CD14-positive monocyte (primary cell): ENCODE data around the gene TIGD3. TPM values are rescaled to one million over a fixed set of nuclear protein-coding genes. Genes with fewer than 3 reads are reported as not detected.

ENCODE experiments used
- DNase-seq, 3 donors: peaks; one replicate each; pipeline ENCODE4 v3.0.0-alpha.2; 2011 to 2022
- H2AFZ ChIP-seq: 2 replicates; pipeline ENCODE4 v1.6.0; 2012; ENCODE audit warnings: mild to moderate bottlenecking, low read depth, low read length, inconsistent platforms; ENCODE audit not compliant: insufficient read depth, poor library complexity, severe bottlenecking
- H3K27ac ChIP-seq, 2 donors: 1 replicate in 1 of 2; 2 replicates in 1 of 2; pipeline ENCODE4 v1.5.1; 2012 to 2013; ENCODE audit warnings: low read length in 2 of 2, control low read depth in 1 of 2, inconsistent platforms in 1 of 2, low read depth in 1 of 2, mild to moderate bottlenecking in 1 of 2
- H3K27me3 ChIP-seq, 2 donors: one replicate each; pipeline versions ENCODE4 v1.6.0 to v1.6.1; 2011 to 2013; ENCODE audit warnings: low read length in 2 of 2; ENCODE audit not compliant: control insufficient read depth in 2 of 2, insufficient read depth in 2 of 2
- H3K36me3 ChIP-seq, 2 donors: replicated peaks in 1 of 2; 1 replicate in 1 of 2; 2 replicates in 1 of 2; pipeline versions ENCODE4 v1.5.1 to v1.6.1; 2012 to 2013; ENCODE audit warnings: low read length in 2 of 2, control low read depth in 1 of 2, inconsistent platforms in 1 of 2, mild to moderate bottlenecking in 1 of 2; ENCODE audit not compliant: insufficient read depth in 2 of 2, control insufficient read depth in 1 of 2
- H3K4me1 ChIP-seq, 2 donors: 1 replicate in 1 of 2; 2 replicates in 1 of 2; pipeline versions ENCODE4 v1.5.1 to v1.6.1; 2012 to 2013; ENCODE audit warnings: low read length in 2 of 2, control low read depth in 1 of 2, inconsistent platforms in 1 of 2, mild to moderate bottlenecking in 1 of 2, moderate library complexity in 1 of 2; ENCODE audit not compliant: insufficient read depth in 2 of 2, control insufficient read depth in 1 of 2
- H3K4me2 ChIP-seq: replicated peaks from 2 replicates; pipeline ENCODE3; 2012; ENCODE audit warnings: low read length, moderate library complexity, mild to moderate bottlenecking; ENCODE audit not compliant: poor library complexity, severe bottlenecking; ENCODE audit errors: extremely low read depth
- H3K4me3 ChIP-seq, 3 experiments: fragments of 200-600 bp in 1 of 3; sonication (generic) in 1 of 3; replicated peaks in 1 of 3; 1 replicate in 2 of 3; 2 replicates in 1 of 3; pipeline ENCODE4 v1.5.1; 2011 to 2013; ENCODE audit warnings: low read length in 3 of 3, mild to moderate bottlenecking in 3 of 3, control low read depth in 2 of 3, low read depth in 2 of 3, inconsistent platforms in 1 of 3, moderate library complexity in 1 of 3
- H3K79me2 ChIP-seq: 2 replicates; pipeline ENCODE4 v1.6.0; 2012; ENCODE audit warnings: mild to moderate bottlenecking, control low read depth, inconsistent platforms, low read length, moderate library complexity; ENCODE audit not compliant: insufficient read depth
- H3K9ac ChIP-seq: 2 replicates; pipeline ENCODE4 v1.6.0; 2017; ENCODE audit warnings: low read length, mild to moderate bottlenecking; ENCODE audit not compliant: insufficient read depth, poor library complexity, severe bottlenecking
- H3K9me3 ChIP-seq, 2 donors: replicated peaks in 1 of 2; 1 replicate in 1 of 2; 2 replicates in 1 of 2; pipeline versions ENCODE4 v1.5.1 to v1.6.1; 2012 to 2013; ENCODE audit warnings: low read length in 2 of 2, control low read depth in 1 of 2; ENCODE audit not compliant: control insufficient read depth in 1 of 2, insufficient read depth in 1 of 2
- H4K20me1 ChIP-seq: 2 replicates; pipeline ENCODE4 v1.6.0; 2012; ENCODE audit warnings: mild to moderate bottlenecking, low read length, control low read depth, moderate library complexity; ENCODE audit not compliant: insufficient read depth
- H3K27ac Mint-ChIP-seq, 7 donors: one replicate each; pipeline ENCODE4 v1.8.0; 2020; ENCODE audit warnings: mild to moderate bottlenecking in 7 of 7, mixed read lengths in 7 of 7, moderate library complexity in 6 of 7, inconsistent platforms in 2 of 7
- H3K27me3 Mint-ChIP-seq, 3 donors: one replicate each; pipeline ENCODE4 v1.8.0; 2021 to 2022; ENCODE audit warnings: low read depth in 3 of 3, mild to moderate bottlenecking in 3 of 3, mixed read lengths in 3 of 3, moderate library complexity in 3 of 3, inconsistent platforms in 1 of 3
- H3K36me3 Mint-ChIP-seq, 2 donors: one replicate each; pipeline ENCODE4 v1.8.0; 2020; ENCODE audit warnings: mixed read lengths in 2 of 2, inconsistent platforms in 1 of 2, mild to moderate bottlenecking in 1 of 2
- H3K4me1 Mint-ChIP-seq: one replicate; pipeline ENCODE4 v1.8.0; 2020; ENCODE audit warnings: mild to moderate bottlenecking, mixed read lengths
- H3K4me3 Mint-ChIP-seq, 2 donors: one replicate each; pipeline ENCODE4 v1.8.0; 2020; ENCODE audit warnings: mild to moderate bottlenecking in 2 of 2, mixed read lengths in 2 of 2, moderate library complexity in 1 of 2
- H3K9me3 Mint-ChIP-seq, 7 donors: one replicate each; pipeline ENCODE4 v1.8.0; 2020 to 2022; ENCODE audit warnings: mixed read lengths in 7 of 7, mild to moderate bottlenecking in 6 of 7, moderate library complexity in 6 of 7, inconsistent platforms in 2 of 7
- WGBS: methylation state at CpG from one replicate; pipeline ENCODE4 v1.1.5; 2013; ENCODE audit warnings: missing lambda C conversion rate; ENCODE audit not compliant: insufficient coverage; 5-methylcytosine and 5-hydroxymethylcytosine counted together
- intact Hi-C, 2 donors: fragments of 100-400 bp; cut with micrococcal nuclease; formaldehyde crosslinking; loops; one replicate each; pipeline versions ENCODE4 v1.15.0 to v1.15.1; 2023
- polyA plus RNA-seq, 3 donors: library from polyadenylated mRNA; depleted of rRNA in 1 of 3; unstranded in 2 of 3; stranded (reverse) in 1 of 3; fragments of 300-500 nt in 2 of 3; fragments of >200 nt in 1 of 3; fragmentation: Illumina TruSeq in 2 of 3; gene quantifications; 1 replicate in 2 of 3; 2 replicates in 1 of 3; pipeline ENCODE4 v1.2.3, GENCODE V29; 2012 to 2021
- TF ChIP-seq, protein P1 (sequence below): fragments of 200-600 bp; IDR thresholded peaks from one replicate; pipeline ENCODE4 v1.8.0; 2022; ENCODE audit warnings: antibody characterized with exemption, mild to moderate bottlenecking

Gene TIGD3
- polyA plus RNA-seq, 3 donors: 1.7 to 3.7 (median 2.8) TPM

DNA sequence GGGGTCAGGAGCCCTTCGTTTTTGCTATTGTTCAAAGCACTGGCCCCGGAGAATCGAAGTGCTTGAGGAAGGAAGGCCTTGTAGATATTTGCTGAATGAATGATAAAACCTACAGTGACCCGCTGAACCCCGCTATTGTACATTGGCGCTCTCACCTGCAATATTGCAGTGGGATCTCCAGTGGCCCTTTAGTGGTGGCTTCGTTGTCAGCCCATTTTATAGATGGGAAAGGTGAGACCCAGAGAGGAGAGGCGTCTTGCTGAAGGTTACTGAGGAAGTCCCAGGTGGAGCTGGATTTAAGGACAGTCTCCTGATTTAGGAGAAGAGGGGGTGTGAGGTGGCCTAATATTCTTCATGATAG, 38.7 kb upstream of the TIGD3 start:
- Histone ChIP-seq H3K79me2 (peaks cover 7% of the 10 kb centered on the region), H3K4me2 (peak overlapping the region; percentile 89), H3K4me1 (peaks cover 37 to 63% of the 10 kb centered on the region in 2 donors), H3K9ac (peak overlapping the region; percentile 70), H3K4me3 (peak overlapping the region; percentile 82 to 98 (median 97)), H4K20me1 (peaks cover 59% of the 10 kb centered on the region), H3K27ac (peak overlapping the region in 1 of 2 donors; percentile 9), H3K9me3 (no peaks in the 10 kb centered on the region), H3K27me3 (peaks cover 2 to 11% of the 10 kb centered on the region in 2 donors), H3K36me3 (peaks cover 4 to 5% of the 10 kb centered on the region in 2 donors), H2AFZ (no peak overlapping the region)
- 48% methylated on average over 5 of the region's 8 CpGs for WGBS
- Mint-ChIP-seq H3K4me3 (peak overlapping the region; percentile 86 to 90), H3K9me3 (peaks cover 0 to 3% (median 0%) of the 10 kb centered on the region in 7 donors), H3K27ac (peak overlapping the region; percentile 57 to 89 (median 76)), H3K4me1 (peaks cover 44% of the 10 kb centered on the region), H3K27me3 (peaks cover 16 to 32% (median 26%) of the 10 kb centered on the region in 3 donors), H3K36me3 (peaks cover 7 to 10% of the 10 kb centered on the region in 2 donors)
- intact Hi-C loops: loop anchor here (1.0 to 10.0 kb wide), 4 partner anchors 25 to 111 kb away; no protein-coding TSS in a partner anchor
- DNase-seq: no peak
- TF ChIP-seq, protein P1, sequence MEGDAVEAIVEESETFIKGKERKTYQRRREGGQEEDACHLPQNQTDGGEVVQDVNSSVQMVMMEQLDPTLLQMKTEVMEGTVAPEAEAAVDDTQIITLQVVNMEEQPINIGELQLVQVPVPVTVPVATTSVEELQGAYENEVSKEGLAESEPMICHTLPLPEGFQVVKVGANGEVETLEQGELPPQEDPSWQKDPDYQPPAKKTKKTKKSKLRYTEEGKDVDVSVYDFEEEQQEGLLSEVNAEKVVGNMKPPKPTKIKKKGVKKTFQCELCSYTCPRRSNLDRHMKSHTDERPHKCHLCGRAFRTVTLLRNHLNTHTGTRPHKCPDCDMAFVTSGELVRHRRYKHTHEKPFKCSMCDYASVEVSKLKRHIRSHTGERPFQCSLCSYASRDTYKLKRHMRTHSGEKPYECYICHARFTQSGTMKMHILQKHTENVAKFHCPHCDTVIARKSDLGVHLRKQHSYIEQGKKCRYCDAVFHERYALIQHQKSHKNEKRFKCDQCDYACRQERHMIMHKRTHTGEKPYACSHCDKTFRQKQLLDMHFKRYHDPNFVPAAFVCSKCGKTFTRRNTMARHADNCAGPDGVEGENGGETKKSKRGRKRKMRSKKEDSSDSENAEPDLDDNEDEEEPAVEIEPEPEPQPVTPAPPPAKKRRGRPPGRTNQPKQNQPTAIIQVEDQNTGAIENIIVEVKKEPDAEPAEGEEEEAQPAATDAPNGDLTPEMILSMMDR: peak; percentile 81

DNA sequence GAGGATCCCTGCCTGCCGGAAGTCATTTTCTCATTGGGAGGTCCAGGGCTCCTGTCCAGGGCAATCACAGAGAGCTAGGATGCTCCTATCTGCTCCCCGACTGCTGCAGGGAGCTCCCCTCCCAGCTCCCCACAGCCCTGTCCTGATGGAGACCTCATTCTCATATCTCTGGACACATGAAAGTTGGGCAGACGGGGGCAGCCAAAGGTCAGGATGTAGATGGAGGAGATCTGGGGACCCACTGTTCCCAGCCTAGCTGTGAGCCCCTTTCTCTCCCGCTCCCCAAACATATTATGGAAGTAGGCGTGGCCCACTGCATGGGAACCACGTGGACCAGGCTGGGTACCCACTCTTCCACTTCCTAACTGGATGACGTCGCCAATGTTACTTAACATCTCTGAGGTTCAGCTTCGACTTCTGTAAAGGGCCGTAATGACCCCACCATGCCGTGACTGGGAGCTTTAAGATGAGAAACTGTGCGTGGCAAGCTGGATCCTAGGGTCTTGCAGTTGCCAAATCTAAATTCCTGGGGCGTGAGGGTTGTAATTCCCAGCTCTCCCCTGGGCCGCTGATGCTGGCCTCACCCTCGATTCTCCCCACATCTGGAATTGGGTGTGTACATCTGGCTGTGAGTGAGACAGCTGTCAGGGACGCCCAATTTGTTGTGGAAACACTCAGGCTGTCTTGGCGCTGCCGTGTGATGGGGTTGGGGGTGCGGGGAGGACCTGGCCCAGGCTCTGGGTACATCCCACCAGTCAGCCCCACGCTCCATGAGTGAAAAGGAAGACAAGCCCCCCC, 38.1 kb upstream of the TIGD3 start:
- peak overlapping the region; percentile 26 to 89 (median 76) for H3K27ac Mint-ChIP-seq

More for the DNA sequence above, 38.1 kb upstream of the TIGD3 start:
- TF ChIP-seq, protein P1: no peak
- Histone ChIP-seq H3K9ac (peak overlapping the region; percentile 70), H4K20me1 (peaks cover 65% of the 10 kb centered on the region), H3K9me3 (no peaks in the 10 kb centered on the region), H3K79me2 (peaks cover 7% of the 10 kb centered on the region), H3K4me1 (peaks cover 37 to 58% of the 10 kb centered on the region in 2 donors), H3K4me3 (peak overlapping the region; percentile 82 to 98 (median 97)), H2AFZ (no peak overlapping the region), H3K36me3 (peaks cover 10 to 11% of the 10 kb centered on the region in 2 donors), H3K4me2 (peak overlapping the region; percentile 89), H3K27ac (peak overlapping the region; percentile 13 to 53), H3K27me3 (peaks cover 2 to 11% of the 10 kb centered on the region in 2 donors)
- WGBS: 42% methylated on average over 12 of the region's 20 CpGs
- peak; percentile 76 to 94 (median 86) for DNase-seq
- peaks cover 0 to 3% (median 0%) of the 10 kb centered on the region in 7 donors for H3K9me3 Mint-ChIP-seq
- intact Hi-C loops: loop anchor here in 1 of 2 donors (10.0 kb wide), 1 partner anchor 112 kb away; no protein-coding TSS in a partner anchor
- peaks cover 38% of the 10 kb centered on the region for H3K4me1 Mint-ChIP-seq
- H3K4me3 Mint-ChIP-seq: peak overlapping the region; percentile 86 to 90
- H3K36me3 Mint-ChIP-seq: peaks cover 13 to 16% of the 10 kb centered on the region in 2 donors
- H3K27me3 Mint-ChIP-seq: peaks cover 16 to 34% (median 26%) of the 10 kb centered on the region in 3 donors
